Measurements from ENCODE around the gene ARHGAP30. TPM values are rescaled to one million over a fixed set of nuclear protein-coding genes. Genes with fewer than 3 reads are reported as not detected.
"Not testable (repeated sequence)": the region's sequence is repeated elsewhere in the genome, so short reads cannot be mapped to it uniquely, and the experiment has no call there.

The ARHGAP30 gene, protein sequence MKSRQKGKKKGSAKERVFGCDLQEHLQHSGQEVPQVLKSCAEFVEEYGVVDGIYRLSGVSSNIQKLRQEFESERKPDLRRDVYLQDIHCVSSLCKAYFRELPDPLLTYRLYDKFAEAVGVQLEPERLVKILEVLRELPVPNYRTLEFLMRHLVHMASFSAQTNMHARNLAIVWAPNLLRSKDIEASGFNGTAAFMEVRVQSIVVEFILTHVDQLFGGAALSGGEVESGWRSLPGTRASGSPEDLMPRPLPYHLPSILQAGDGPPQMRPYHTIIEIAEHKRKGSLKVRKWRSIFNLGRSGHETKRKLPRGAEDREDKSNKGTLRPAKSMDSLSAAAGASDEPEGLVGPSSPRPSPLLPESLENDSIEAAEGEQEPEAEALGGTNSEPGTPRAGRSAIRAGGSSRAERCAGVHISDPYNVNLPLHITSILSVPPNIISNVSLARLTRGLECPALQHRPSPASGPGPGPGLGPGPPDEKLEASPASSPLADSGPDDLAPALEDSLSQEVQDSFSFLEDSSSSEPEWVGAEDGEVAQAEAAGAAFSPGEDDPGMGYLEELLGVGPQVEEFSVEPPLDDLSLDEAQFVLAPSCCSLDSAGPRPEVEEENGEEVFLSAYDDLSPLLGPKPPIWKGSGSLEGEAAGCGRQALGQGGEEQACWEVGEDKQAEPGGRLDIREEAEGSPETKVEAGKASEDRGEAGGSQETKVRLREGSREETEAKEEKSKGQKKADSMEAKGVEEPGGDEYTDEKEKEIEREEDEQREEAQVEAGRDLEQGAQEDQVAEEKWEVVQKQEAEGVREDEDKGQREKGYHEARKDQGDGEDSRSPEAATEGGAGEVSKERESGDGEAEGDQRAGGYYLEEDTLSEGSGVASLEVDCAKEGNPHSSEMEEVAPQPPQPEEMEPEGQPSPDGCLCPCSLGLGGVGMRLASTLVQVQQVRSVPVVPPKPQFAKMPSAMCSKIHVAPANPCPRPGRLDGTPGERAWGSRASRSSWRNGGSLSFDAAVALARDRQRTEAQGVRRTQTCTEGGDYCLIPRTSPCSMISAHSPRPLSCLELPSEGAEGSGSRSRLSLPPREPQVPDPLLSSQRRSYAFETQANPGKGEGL
- total RNA-seq (ENCODE audit: unreplicated experiment) = not detected
- long read RNA-seq = 0 reads

DNA sequence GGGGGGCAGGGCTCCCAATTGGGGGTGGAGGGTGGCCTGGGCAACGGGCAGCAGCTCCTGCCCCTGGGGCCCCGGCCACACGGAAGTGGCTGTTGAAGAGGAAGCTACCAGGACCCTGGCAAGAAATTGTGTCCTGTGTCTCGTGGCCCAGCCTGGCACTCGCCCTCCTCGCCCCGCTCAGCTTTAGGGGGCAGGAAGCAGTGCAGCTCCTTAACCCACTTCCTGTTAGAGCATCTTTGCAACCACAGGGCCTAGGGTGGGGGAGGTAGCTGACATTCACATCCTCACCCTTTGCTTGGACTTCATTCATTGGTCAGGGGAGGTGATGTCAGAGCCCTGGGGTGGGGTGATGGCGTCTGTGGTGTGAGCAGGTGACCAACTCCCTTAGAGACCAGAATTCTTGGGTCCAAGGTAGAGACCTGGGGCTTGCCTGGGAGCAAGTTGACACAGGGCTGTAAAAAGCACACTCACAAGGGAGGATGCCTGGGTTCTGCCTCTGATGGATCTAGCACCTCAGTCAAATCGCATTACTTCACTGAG lies at the start of gene ARHGAP30:
Gene ARHGAP30, minus strand, starts transcription at position 161 of the 540 bp plus-strand sequence. CDS start 267 bp downstream, outside the sequence.
- H3K4me1 Mint-ChIP-seq (ENCODE audit: low read depth, unreplicated experiment) = no peaks in the 10 kb centered on the region
- H3K27ac Mint-ChIP-seq (ENCODE audit: unreplicated experiment) = no peak within 1 kb of the TSS
- H3K27me3 Mint-ChIP-seq (ENCODE audit: unreplicated experiment) = peaks cover 14% of the 10 kb centered on the region
- no peak for DNase-seq
- no peak within 1 kb of the TSS for H3K4me3 Mint-ChIP-seq (ENCODE audit: unreplicated experiment)
- TF ChIP-seq, protein P1, sequence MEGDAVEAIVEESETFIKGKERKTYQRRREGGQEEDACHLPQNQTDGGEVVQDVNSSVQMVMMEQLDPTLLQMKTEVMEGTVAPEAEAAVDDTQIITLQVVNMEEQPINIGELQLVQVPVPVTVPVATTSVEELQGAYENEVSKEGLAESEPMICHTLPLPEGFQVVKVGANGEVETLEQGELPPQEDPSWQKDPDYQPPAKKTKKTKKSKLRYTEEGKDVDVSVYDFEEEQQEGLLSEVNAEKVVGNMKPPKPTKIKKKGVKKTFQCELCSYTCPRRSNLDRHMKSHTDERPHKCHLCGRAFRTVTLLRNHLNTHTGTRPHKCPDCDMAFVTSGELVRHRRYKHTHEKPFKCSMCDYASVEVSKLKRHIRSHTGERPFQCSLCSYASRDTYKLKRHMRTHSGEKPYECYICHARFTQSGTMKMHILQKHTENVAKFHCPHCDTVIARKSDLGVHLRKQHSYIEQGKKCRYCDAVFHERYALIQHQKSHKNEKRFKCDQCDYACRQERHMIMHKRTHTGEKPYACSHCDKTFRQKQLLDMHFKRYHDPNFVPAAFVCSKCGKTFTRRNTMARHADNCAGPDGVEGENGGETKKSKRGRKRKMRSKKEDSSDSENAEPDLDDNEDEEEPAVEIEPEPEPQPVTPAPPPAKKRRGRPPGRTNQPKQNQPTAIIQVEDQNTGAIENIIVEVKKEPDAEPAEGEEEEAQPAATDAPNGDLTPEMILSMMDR (IDR thresholded peaks at IDR 0.05; ENCODE audit: partially characterized antibody, unreplicated experiment) = no peak
- H3K9me3 Mint-ChIP-seq (ENCODE audit: unreplicated experiment) = peaks cover 2% of the 10 kb centered on the region
- H3K36me3 Mint-ChIP-seq (ENCODE audit: unreplicated experiment) = peaks cover 6% of the 10 kb centered on the region

DNA sequence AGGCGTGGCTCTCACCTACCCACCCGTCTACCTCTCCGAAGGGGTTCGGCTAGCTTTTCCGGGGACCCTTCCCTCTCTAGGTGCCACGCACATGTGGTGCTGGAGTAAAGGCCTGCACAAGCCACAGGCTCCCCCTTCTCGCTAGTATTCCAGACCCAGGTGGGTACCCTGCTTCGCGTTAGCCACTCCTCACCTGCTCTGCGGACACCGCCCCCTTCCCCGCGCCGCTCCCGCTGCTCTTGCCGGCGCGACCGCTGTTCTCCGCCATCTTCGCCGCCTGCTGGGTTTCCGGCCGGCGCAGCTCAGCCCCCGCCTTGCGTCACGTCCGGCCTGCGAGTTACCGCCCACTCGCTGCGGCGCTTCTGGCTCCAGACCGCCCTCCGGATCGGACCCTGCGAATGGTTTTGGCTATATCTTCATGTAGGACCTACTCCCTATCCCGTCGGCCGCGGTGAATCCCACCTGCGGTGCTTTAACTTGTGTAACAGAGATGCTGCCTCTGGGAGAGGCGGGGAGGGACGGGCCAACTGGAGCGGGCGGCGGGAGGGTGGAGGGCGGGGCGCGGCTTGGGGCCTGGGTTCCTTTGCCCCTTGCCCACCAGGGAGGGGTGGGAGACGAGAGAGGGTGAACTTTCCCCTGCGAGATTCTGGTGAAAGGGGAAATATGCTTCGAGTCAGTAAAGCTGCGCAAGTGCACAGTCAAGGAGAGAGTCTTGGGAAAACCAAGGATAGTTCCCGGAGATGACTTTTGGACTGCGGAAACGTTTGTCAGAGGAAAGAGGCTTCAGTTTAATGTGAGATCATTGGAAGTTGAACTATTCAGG lies 48.3 kb upstream of the ARHGAP30 start, which contains the start of the genes NIT1 and PFDN2:
Gene NIT1, plus strand, starts transcription at position 347 of the 823 bp plus-strand sequence. Its CDS starts 72 bp downstream, at position 419.
Gene PFDN2, minus strand, starts transcription at position 279 of the 823 bp plus-strand sequence. Its CDS starts 11 bp downstream, at position 268.
- Mint-ChIP-seq H3K36me3 (ENCODE audit: unreplicated experiment) (no peaks in the 10 kb centered on the region), H3K4me3 (ENCODE audit: unreplicated experiment) (peak within 1 kb of the TSS; percentile 92), H3K4me1 (ENCODE audit: low read depth, unreplicated experiment) (peaks cover 3% of the 10 kb centered on the region), H3K27me3 (ENCODE audit: unreplicated experiment) (peaks cover 2% of the 10 kb centered on the region), H3K9me3 (ENCODE audit: unreplicated experiment) (no peaks in the 10 kb centered on the region), H3K27ac (ENCODE audit: unreplicated experiment) (peak within 1 kb of the TSS; percentile 55)
- peak; percentile 91 for DNase-seq
- TF ChIP-seq, protein P1 (IDR thresholded peaks at IDR 0.05; ENCODE audit: partially characterized antibody, unreplicated experiment) = no peak

DNA sequence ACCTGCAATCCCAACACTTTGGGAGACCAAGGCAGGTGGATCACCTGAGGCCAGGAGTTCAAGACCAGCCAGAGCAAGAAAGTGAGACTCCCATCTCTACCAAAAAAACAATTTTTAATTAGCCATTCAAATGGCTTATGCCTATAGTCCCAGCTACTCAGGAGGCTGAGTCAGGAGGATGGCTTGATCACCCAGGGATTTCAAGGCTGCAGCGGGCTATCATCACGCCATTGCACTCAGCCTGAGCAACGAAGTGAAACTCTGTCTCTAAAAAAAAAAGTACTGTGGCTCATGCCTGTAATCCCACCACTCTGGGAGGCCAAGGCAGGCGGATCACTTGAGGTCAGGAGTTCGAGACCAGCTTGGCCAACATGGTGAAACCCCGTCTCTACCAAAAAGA lies 46.3 kb upstream of the ARHGAP30 start:
- not testable (repeated sequence) for H3K27me3 Mint-ChIP-seq (ENCODE audit: unreplicated experiment); H3K9me3 Mint-ChIP-seq (ENCODE audit: unreplicated experiment); DNase-seq; H3K4me3 Mint-ChIP-seq (ENCODE audit: unreplicated experiment); H3K36me3 Mint-ChIP-seq (ENCODE audit: unreplicated experiment); H3K27ac Mint-ChIP-seq (ENCODE audit: unreplicated experiment); H3K4me1 Mint-ChIP-seq (ENCODE audit: low read depth, unreplicated experiment)

DNA sequence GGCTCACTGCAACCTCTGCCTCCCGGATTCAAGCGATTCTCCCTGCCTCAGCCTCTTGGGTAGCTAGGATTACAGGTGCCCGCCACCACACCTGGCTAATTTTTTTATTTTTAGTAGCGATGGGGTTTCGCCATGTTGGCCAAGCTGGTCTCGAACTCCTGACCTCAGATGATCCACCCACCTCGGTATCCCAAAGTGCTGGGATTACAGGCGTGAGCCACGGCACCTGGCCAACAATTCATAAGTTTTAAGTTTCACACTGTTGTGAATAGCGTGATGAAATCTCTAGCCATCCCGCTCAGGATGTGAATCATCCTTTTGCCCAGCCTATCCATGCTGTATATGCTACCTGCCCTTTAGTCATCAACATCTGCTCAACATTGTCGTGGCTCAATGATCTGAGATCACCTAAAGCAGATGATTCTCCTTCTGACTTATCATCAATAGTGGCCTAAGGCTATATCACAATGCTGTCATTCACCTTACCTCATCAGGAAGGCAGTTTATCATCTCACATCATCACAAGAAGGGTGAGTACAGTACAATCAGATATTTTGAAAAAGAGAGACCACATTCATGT lies 45.5 kb upstream of the ARHGAP30 start:
- TF ChIP-seq, protein P1 (IDR thresholded peaks at IDR 0.05; ENCODE audit: partially characterized antibody, unreplicated experiment) = no peak
- Mint-ChIP-seq H3K9me3 (ENCODE audit: unreplicated experiment) (no peaks in the 10 kb centered on the region), H3K36me3 (ENCODE audit: unreplicated experiment) (no peaks in the 10 kb centered on the region), H3K27ac (ENCODE audit: unreplicated experiment) (no peak overlapping the region), H3K4me3 (ENCODE audit: unreplicated experiment) (no peak overlapping the region), H3K4me1 (ENCODE audit: low read depth, unreplicated experiment) (peaks cover 3% of the 10 kb centered on the region), H3K27me3 (ENCODE audit: unreplicated experiment) (peaks cover 2% of the 10 kb centered on the region)
- no peak for DNase-seq

All from glutamatergic neuron (in vitro differentiated cells).